ENCODE results near the gene TRPM6. TPM values are rescaled to one million over a fixed set of nuclear protein-coding genes. Genes with fewer than 3 reads are reported as not detected.

TRPM6 gene
- total RNA-seq, 1 donor from 2014 or later, result 1.6 TPM

DNA sequence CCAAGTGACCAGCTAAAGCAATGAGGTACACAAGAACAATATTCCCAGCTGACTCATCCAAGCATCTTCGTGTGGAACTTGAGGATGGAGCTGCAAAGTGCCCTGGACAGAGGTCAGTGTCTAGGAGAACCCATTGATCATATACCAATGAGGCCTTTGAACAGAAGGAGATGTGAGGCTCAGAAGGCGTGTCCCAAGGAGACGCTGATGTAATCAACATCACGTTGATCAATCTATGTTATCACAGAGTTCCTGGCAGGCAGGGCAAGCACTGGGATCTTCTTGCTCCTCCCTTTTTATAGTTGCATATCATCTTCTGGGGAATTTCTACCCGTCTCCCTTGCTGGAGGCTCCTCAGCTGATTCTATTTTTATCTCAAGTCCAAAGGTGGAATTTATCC lies 163.4 kb downstream of the TRPM6 start:
- no peak for DNase-seq (ENCODE audit: low spot score in 2 of 2)
- FAIRE-seq, result no peak

DNA sequence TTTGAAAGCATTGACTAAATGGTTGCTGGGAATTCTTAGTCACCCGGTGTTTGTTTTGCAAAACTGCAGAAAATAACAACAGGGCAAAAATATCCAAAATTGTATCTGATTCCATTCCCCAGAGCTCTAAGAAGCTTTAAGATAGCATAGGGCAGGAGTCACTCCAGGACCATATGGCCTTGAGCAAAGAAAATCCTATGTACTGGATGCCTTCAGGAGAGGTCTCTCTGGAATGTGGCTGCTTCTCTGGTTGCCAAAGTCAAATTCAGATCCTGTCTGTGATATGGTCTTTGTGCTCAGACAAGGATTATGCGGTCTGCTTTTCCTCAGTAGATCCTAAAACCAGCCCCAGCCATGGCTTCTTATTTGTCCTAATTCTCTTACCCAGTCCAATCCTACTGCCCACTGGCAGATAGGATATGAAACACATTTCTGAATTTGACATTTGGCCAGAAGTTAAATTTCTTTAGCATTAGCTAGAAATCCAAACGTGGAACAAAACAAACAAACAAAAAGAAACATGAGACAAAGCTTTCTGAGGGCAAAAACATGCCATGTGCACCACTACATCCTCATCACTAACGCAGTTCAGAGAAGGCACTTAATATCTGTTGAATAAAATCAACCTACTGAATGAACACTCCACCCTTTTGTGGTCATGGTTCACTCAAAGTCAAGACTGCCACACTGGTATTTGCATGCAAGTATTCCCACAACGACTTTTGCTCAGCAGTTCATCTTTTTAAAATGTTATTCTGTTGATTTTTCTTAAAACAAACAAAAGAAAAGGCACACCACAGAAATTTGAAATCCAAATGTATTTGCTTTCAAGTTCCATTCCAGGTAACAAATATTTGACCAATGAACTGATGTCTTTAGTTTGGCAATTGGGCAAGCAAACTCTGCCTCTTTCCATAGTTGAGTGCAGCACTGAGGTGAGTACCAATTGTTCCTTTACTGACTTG lies 165.7 kb downstream of the TRPM6 start:
- DNase-seq (ENCODE audit: low spot score in 2 of 2) (no peak), FAIRE-seq (no peak)

DNA sequence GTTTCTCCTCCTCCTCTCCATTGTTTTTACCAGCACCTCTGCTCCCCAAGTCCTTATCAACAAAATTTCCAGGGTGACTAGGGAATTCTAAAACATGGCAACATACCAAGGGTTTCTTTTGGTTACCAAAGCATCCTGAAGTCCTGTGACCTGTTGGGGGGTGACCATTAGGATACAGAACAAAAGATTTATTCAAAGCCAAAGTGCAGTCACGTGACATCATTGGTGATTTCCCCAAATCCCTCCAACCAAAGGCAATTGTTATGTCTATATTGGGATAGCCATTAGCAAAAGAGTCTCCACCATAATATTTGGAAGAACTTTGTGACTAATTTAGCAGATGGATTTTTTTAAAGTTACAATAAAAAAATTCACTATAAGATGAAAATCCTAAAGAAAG lies 168.4 kb downstream of the TRPM6 start:
- DNase-seq (ENCODE audit: low spot score in 2 of 2) (no peak), FAIRE-seq (no peak)

DNA sequence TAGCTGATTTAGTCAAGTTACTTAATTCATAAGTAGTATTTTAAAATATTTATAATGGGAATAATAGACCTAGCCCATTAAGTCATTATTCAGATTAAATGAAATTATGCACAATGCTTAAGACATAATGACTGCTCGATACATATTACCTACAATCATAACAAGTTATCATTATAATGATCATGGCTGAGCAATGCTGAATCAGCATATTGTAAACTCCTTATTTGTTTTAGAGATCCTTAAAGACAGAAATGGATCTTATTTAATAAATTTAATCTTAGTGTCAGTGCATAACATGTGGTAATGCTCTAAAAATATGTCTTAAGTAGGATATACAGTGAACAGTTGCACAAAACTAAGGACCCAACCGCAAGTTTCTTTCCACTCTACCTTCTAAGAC lies 169.0 kb downstream of the TRPM6 start:
- DNase-seq (ENCODE audit: low spot score in 2 of 2) (no peak), FAIRE-seq (no peak)

DNA sequence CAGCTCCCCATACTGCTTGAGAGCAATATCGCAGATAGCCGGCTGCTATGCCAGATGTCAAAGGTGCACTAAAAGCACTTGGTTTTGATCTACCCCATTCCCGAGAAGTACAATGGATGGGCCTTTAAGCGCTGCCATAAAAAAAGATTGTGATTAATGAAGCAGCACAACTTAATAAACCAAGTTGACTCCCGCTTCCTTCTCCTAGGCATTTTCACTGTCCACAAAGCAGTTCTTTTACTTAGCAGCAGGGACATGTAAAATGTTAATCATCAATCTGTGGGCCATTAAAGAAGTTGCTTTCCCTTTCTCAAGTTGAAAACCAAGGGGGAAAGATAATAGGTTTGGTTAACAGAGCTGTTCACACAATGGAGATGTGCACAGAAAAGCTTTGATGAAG lies 176.4 kb downstream of the TRPM6 start:
- DNase-seq (ENCODE audit: low spot score in 2 of 2) (no peak), FAIRE-seq (no peak)

DNA sequence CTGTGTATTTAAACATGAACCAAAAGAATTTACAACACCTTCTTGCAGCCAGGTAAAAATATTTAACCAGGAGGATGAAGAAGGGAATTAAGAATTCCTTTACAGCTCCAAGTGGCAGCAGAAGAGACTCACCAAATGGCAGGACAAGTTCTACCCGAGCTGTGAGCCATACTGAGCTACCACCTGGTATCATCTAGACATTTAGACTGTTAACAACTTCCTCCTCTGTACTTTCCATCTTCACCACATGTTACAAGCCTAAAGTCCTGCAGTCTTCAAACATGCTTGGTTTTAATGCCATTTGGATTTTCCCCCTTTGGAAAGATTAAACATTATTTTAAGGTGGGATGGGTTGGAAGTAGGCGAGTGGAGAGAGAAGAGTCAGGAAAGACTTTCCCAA lies 190.2 kb downstream of the TRPM6 start:
- FAIRE-seq (no peak), DNase-seq (ENCODE audit: low spot score in 2 of 2) (no peak)

DNA sequence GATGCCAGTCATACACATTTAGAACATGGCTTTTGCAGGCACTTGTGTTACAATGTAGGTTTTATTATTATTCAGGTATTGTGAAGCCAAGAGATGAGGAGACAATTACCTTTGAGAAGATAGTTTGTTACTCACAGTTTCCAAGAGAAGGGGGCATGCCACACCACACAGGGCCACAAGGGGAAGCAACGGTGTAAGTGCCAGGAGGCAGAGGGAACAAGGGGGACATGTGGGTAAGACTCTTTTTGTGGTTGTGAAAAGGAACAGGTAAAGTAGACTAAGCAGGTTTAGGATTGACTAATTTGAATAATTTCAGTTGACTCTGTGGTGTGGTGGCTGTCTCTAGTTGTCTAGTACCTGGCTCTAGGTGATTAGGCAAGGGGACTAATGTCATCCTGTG lies 191.2 kb downstream of the TRPM6 start:
- no peak for FAIRE-seq
- DNase-seq (ENCODE audit: low spot score in 2 of 2), result no peak

DNA sequence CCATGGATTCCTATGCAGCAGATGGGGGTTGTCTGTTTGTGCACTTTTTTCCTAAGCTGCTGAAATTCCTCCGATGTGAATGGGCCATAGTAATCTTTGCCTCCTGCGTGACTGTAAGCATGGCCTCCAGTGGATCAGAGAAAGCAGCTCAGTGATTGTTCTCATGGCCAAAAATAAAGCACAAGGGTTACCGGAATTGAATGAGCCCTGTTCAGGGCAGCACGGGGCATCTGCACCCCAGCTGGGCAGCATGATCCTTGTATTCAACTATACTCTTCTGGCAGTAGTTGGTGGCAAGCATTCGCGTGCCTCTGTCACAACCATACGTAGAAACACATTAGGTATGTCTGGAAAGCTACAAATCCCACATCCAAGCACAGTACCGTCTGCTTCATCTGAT lies 196.7 kb downstream of the TRPM6 start:
- no peak for FAIRE-seq
- DNase-seq (ENCODE audit: low spot score in 2 of 2), result no peak

DNA sequence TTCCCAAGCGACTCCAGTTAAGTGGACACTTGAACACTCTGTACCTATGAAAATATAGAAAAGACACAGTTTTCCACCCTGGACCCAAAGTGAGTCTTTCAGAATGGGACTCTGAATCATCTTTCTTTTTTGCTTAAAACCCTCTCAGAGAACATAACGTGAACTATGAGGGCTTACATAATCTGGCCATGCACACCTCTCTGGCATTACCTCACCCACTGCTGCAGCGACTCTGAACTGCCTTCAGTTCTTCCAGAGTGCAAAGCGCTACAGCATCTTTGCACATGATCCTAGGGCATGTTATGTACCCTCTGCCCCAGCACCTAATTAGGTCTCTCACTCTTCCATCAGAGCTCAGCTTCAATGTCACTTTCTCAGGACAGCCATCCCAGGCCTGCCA lies 204.4 kb downstream of the TRPM6 start:
- FAIRE-seq, result no peak
- no peak for DNase-seq (ENCODE audit: low spot score in 2 of 2)

DNA sequence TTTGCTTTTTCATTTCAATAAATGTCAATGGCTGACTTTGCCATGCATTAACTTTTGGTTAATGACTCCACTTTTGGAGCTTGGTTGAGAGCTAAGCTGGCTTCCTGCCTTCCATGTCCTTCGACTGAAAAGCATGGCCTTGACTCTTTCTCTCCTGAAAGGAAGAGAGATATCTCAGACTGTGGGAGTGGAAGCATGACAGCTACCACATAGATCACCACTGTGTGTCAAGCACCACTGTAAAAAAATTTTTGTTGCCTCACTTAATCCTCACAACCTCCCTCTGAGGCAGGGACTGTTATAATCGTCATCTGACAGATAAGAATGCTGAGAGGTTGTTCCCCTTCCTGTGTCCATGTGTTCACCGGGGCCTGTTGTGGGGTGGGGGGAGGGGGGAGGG lies 205.8 kb downstream of the TRPM6 start:
- FAIRE-seq, result no peak
- DNase-seq (ENCODE audit: low spot score in 2 of 2), result no peak

DNA sequence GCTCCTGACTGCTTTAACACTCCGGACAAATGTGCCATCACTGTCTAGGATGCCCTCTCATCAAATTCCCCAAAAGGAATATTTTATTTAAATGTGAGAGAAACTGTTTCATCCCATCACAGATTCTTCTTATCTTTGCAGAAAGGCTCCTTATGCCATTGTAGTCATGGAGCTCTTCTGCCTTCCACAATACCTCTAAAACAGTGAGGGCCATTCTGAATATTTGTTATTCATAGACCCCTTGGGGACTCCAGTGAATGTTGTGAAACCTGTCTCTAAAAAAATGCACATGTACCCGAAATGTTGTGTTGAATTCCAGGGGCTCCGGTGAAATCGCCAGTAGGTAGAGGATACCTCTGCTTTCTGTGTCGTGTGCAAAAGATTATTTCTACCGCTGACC lies 213.6 kb downstream of the TRPM6 start:
- FAIRE-seq (no peak), DNase-seq (ENCODE audit: low spot score in 2 of 2) (no peak)

Small RNA genes lying within 50 kb of the gene (small RNA-seq; reads per million reads assigned to genes)
- gene RNU6-445P, result not detected

Other genes starting within 250 kb of the TRPM6 start
- gene C9orf40, start 65.0 kb upstream of the TRPM6 start, total RNA-seq, result 9.4 TPM
- 38.3 TPM for gene CARNMT1, start 140.4 kb upstream of the TRPM6 start, total RNA-seq
- gene NMRK1, start 200.2 kb upstream of the TRPM6 start, total RNA-seq, result 6.1 TPM
- 11.8 TPM for gene OSTF1, start 200.6 kb upstream of the TRPM6 start, total RNA-seq